ENCODE measurements around the gene CENPU. TPM values are rescaled to one million over a fixed set of nuclear protein-coding genes. Genes with fewer than 3 reads are reported as not detected.

CENPU gene
- total RNA-seq, 1 donor, result 16.8 TPM

- DNase-seq (ENCODE audit: low read depth), result peak; percentile 39
- no peak overlapping the region for H3K4me3 ChIP-seq (ENCODE audit: low read depth, low read length)
- TF ChIP-seq CTCF (IDR thresholded peaks at IDR 0.05; ENCODE audit: insufficient read depth, low read depth, low read length), result no peak
Measured at GRCh38 chr4:184695178-184695896, 38.6 kb downstream of the CENPU start.

- H3K4me3 ChIP-seq (ENCODE audit: low read depth, low read length), result no peak overlapping the region
- TF ChIP-seq CTCF (IDR thresholded peaks at IDR 0.05; ENCODE audit: insufficient read depth, low read depth, low read length), result no peak
- DNase-seq (ENCODE audit: low read depth), result no peak
Measured at GRCh38 chr4:184694412-184694956, 39.4 kb downstream of the CENPU start.

- no peak for TF ChIP-seq CTCF (IDR thresholded peaks at IDR 0.05; ENCODE audit: insufficient read depth, low read depth, low read length)
- DNase-seq (ENCODE audit: low read depth), result peak; percentile 40
- no peak overlapping the region for H3K4me3 ChIP-seq (ENCODE audit: low read depth, low read length)
Measured at GRCh38 chr4:184693056-184693455, 40.8 kb downstream of the CENPU start.

- no peak overlapping the region for H3K4me3 ChIP-seq (ENCODE audit: low read depth, low read length)
- no peak for DNase-seq (ENCODE audit: low read depth)
- no peak for TF ChIP-seq CTCF (IDR thresholded peaks at IDR 0.05; ENCODE audit: insufficient read depth, low read depth, low read length)
Measured at GRCh38 chr4:184689681-184690080, 44.2 kb downstream of the CENPU start.

GRCh38 chr4:184688447-184688846 lies 45.4 kb downstream of the CENPU start:
- DNase-seq (ENCODE audit: low read depth), result peak; percentile 66
- no peak overlapping the region for H3K4me3 ChIP-seq (ENCODE audit: low read depth, low read length)
- no peak for TF ChIP-seq CTCF (IDR thresholded peaks at IDR 0.05; ENCODE audit: insufficient read depth, low read depth, low read length)

- H3K4me3 ChIP-seq (ENCODE audit: low read depth, low read length), result no peak overlapping the region
- DNase-seq (ENCODE audit: low read depth), result no peak
Measured at GRCh38 chr4:184688005-184688404, 45.9 kb downstream of the CENPU start.

More at GRCh38 chr4:184688005-184688404, 45.9 kb downstream of the CENPU start:
- no peak for TF ChIP-seq CTCF (IDR thresholded peaks at IDR 0.05; ENCODE audit: insufficient read depth, low read depth, low read length)
